H9 (cell line): ENCODE data around the gene TMEM235. TPM values are rescaled to one million over a fixed set of nuclear protein-coding genes. Genes with fewer than 3 reads are reported as not detected.

Source experiments
- DNase-seq: peaks from one replicate; pipeline ENCODE4 v3.0.0-alpha.2; 2017
- H2AFZ ChIP-seq: one replicate; pipeline ENCODE4 v1.6.1; 2013; ENCODE audit warnings: mild to moderate bottlenecking, low read length, control low read depth, moderate library complexity
- H2AK5ac ChIP-seq: 2 replicates; pipeline ENCODE4 v1.6.1; 2013; ENCODE audit warnings: low read length, control low read depth, mixed read lengths; ENCODE audit not compliant: insufficient read length
- H2BK120ac ChIP-seq: one replicate; pipeline ENCODE4 v1.6.1; 2013; ENCODE audit warnings: low read depth, mild to moderate bottlenecking, low read length, control low read depth, inconsistent platforms; ENCODE audit not compliant: poor library complexity, severe bottlenecking
- H2BK12ac ChIP-seq: 2 replicates; pipeline ENCODE4 v1.6.1; 2013; ENCODE audit warnings: low read length, control low read depth, mixed read lengths, low read depth; ENCODE audit not compliant: insufficient read length
- H2BK15ac ChIP-seq: 2 replicates; pipeline ENCODE4 v1.6.1; 2013; ENCODE audit warnings: low read depth, low read length, control low read depth
- H2BK20ac ChIP-seq: one replicate; pipeline ENCODE4 v1.6.1; 2013; ENCODE audit warnings: low read depth, mild to moderate bottlenecking, low read length, control low read depth, inconsistent platforms; ENCODE audit not compliant: poor library complexity, severe bottlenecking
- H2BK5ac ChIP-seq: 2 replicates; pipeline ENCODE4 v1.6.1; 2013; ENCODE audit warnings: low read length, control low read depth, mixed read lengths; ENCODE audit not compliant: insufficient read length
- H3K14ac ChIP-seq: 2 replicates; pipeline ENCODE4 v1.6.1; 2013; ENCODE audit warnings: low read length, control low read depth; ENCODE audit not compliant: insufficient read depth
- H3K18ac ChIP-seq: 2 replicates; pipeline ENCODE4 v1.6.1; 2013; ENCODE audit warnings: low read depth, mild to moderate bottlenecking, mixed read lengths, low read length, control low read depth; ENCODE audit not compliant: insufficient read length
- H3K23ac ChIP-seq: 2 replicates; pipeline ENCODE4 v1.6.1; 2013; ENCODE audit warnings: low read length, control low read depth, mixed read lengths, low read depth; ENCODE audit not compliant: insufficient read length
- H3K23me2 ChIP-seq: 2 replicates; pipeline ENCODE4 v1.6.1; 2013; ENCODE audit warnings: low read depth, mild to moderate bottlenecking, mixed read lengths, low read length, control low read depth; ENCODE audit not compliant: insufficient read length, poor library complexity, severe bottlenecking
- H3K27ac ChIP-seq: 2 replicates; pipeline ENCODE4 v1.5.1; 2013; ENCODE audit warnings: low read length, control low read depth, mixed read lengths, low read depth; ENCODE audit not compliant: insufficient read length
- H3K27me3 ChIP-seq: 2 replicates; pipeline ENCODE4 v1.6.1; 2013; ENCODE audit warnings: low read length, control low read depth, inconsistent platforms; ENCODE audit not compliant: insufficient read depth
- H3K4ac ChIP-seq: 2 replicates; pipeline ENCODE4 v1.6.1; 2013; ENCODE audit warnings: low read depth, mild to moderate bottlenecking, control low read depth, inconsistent platforms, low read length, moderate library complexity
- H3K4me1 ChIP-seq: 2 replicates; pipeline ENCODE4 v1.6.1; 2013; ENCODE audit warnings: low read length, control low read depth, inconsistent platforms; ENCODE audit not compliant: insufficient read depth
- H3K4me2 ChIP-seq: 2 replicates; pipeline ENCODE4 v1.6.1; 2013; ENCODE audit warnings: low read length, control low read depth, mixed read lengths; ENCODE audit not compliant: insufficient read length, insufficient read depth
- H3K56ac ChIP-seq: 2 replicates; pipeline ENCODE4 v1.6.1; 2013; ENCODE audit warnings: low read depth, mild to moderate bottlenecking, mixed read lengths, low read length, control low read depth; ENCODE audit not compliant: insufficient read length
- H3K79me1 ChIP-seq: 2 replicates; pipeline ENCODE4 v1.6.1; 2013; ENCODE audit warnings: low read depth, mild to moderate bottlenecking, moderate library complexity, low read length, control low read depth, inconsistent platforms; ENCODE audit not compliant: insufficient read depth, poor library complexity, severe bottlenecking
- H3K79me2 ChIP-seq: 2 replicates; pipeline ENCODE4 v1.6.1; 2013; ENCODE audit warnings: low read length, control low read depth, inconsistent platforms; ENCODE audit not compliant: insufficient read depth
- H3K9ac ChIP-seq: 2 replicates; pipeline ENCODE4 v1.6.1; 2013; ENCODE audit warnings: low read length, control low read depth, mixed read lengths; ENCODE audit not compliant: insufficient read length; ENCODE audit errors: extremely low read depth
- H3K9me3 ChIP-seq: one replicate; pipeline ENCODE4 v1.6.1; 2013; ENCODE audit warnings: low read depth, low read length, inconsistent platforms; ENCODE audit not compliant: control insufficient read depth
- H3T11ph ChIP-seq: one replicate; pipeline ENCODE4 v1.6.1; 2013; ENCODE audit warnings: mild to moderate bottlenecking, low read length, control low read depth, inconsistent platforms
- H4K20me1 ChIP-seq: one replicate; pipeline ENCODE4 v1.6.1; 2013; ENCODE audit not compliant: control insufficient read depth, insufficient read length, insufficient read depth
- H4K5ac ChIP-seq: 2 replicates; pipeline ENCODE4 v1.6.1; 2013; ENCODE audit warnings: low read depth, mild to moderate bottlenecking, mixed read lengths, low read length, control low read depth; ENCODE audit not compliant: insufficient read length
- H4K8ac ChIP-seq: replicated peaks from 2 replicates; pipeline ENCODE4 v1.6.1; 2013; ENCODE audit warnings: low read length, control low read depth, mixed read lengths, low read depth; ENCODE audit not compliant: insufficient read length
- H4K91ac ChIP-seq: 2 replicates; pipeline ENCODE4 v1.6.1; 2013; ENCODE audit warnings: low read depth, mild to moderate bottlenecking, moderate library complexity, mixed read lengths, low read length, control low read depth; ENCODE audit not compliant: insufficient read length
- H3K27ac Mint-ChIP-seq, 3 experiments: 2 replicates in 2 of 3; 3 replicates in 1 of 3; pipeline ENCODE4 v1.8.0; 2020 to 2021; ENCODE audit warnings: mixed read lengths in 3 of 3, mild to moderate bottlenecking in 1 of 3, moderate library complexity in 1 of 3
- H3K27me3 Mint-ChIP-seq: 2 replicates; pipeline ENCODE4 v1.8.0; 2021; ENCODE audit warnings: low read depth, mild to moderate bottlenecking, moderate library complexity, mixed read lengths
- H3K36me3 Mint-ChIP-seq, 3 experiments: 2 replicates in 2 of 3; 3 replicates in 1 of 3; pipeline ENCODE4 v1.8.0; 2020 to 2021; ENCODE audit warnings: low read depth in 3 of 3, mixed read lengths in 3 of 3; ENCODE audit not compliant: insufficient read depth in 1 of 3
- H3K4me1 Mint-ChIP-seq, 2 experiments: 2 replicates each; pipeline ENCODE4 v1.8.0; 2020; ENCODE audit warnings: mixed read lengths in 2 of 2
- H3K4me3 Mint-ChIP-seq, 2 experiments: 2 replicates in 1 of 2; 3 replicates in 1 of 2; pipeline ENCODE4 v1.8.0; 2020 to 2021; ENCODE audit warnings: mild to moderate bottlenecking in 2 of 2, mixed read lengths in 2 of 2, moderate library complexity in 1 of 2
- H3K9me3 Mint-ChIP-seq, 2 experiments: 2 replicates in 1 of 2; 3 replicates in 1 of 2; pipeline ENCODE4 v1.8.0; 2020; ENCODE audit warnings: mild to moderate bottlenecking in 2 of 2, mixed read lengths in 2 of 2, moderate library complexity in 1 of 2
- WGBS: extraction: QIAGEN DNeasy Blood & Tissue Kit; methylation state at CpG from one replicate; pipeline ENCODE4 v1.1.7; 2013; ENCODE audit warnings: missing lambda C conversion rate, low lambda C conversion rate, mixed read lengths; ENCODE audit not compliant: insufficient read length; ENCODE audit errors: extremely low coverage; 5-methylcytosine and 5-hydroxymethylcytosine counted together
- total RNA-seq: library from RNA; stranded (reverse); gene quantifications from 2 replicates; pipeline ENCODE4 v1.2.1, GENCODE V29; 2021
- TF ChIP-seq, protein P1 (sequence below): fragments of 200-600 bp; sonication (generic); conservative IDR thresholded peaks from 3 replicates; pipeline ENCODE4 v1.8.0; 2021; ENCODE audit warnings: antibody characterized with exemption, mild to moderate bottlenecking

The TMEM235 gene
- total RNA-seq, 1 experiment from 2014 or later = 0.28 TPM

GRCh38 chr17:78235885-78236284 lies 4.5 kb downstream of the TMEM235 start:
- Mint-ChIP-seq H3K27ac (no peak overlapping the region), H3K9me3 (no peaks in the 10 kb centered on the region), H3K4me3 (no peak overlapping the region), H3K27me3 (peaks cover 32% of the 10 kb centered on the region), H3K36me3 (no peaks in the 10 kb centered on the region), H3K4me1 (peaks cover 0 to 20% of the 10 kb centered on the region in 2 experiments; a peak in 2 of 4 replicates)
- Histone ChIP-seq H3T11ph (no peak overlapping the region), H3K56ac (no peak overlapping the region), H3K79me2 (no peaks in the 10 kb centered on the region), H2BK5ac (no peak overlapping the region), H3K4ac (no peak overlapping the region), H2AFZ (no peak overlapping the region), H3K9ac (no peak overlapping the region), H3K9me3 (no peaks in the 10 kb centered on the region), H4K91ac (no peak overlapping the region), H2BK120ac (no peak overlapping the region), H4K5ac (no peak overlapping the region), H3K23me2 (no peaks in the 10 kb centered on the region), H3K4me1 (no peaks in the 10 kb centered on the region), H3K23ac (no peak overlapping the region), H3K4me2 (no peak overlapping the region), H2BK12ac (no peak overlapping the region), H3K79me1 (no peaks in the 10 kb centered on the region), H4K8ac (no peak overlapping the region), H2BK20ac (no peak overlapping the region), H4K20me1 (no peaks in the 10 kb centered on the region), H3K18ac (no peak overlapping the region), H3K27me3 (peaks cover 2% of the 10 kb centered on the region; the same call in 1 of the 2 replicates), H3K27ac (no peak overlapping the region), H3K14ac (no peak overlapping the region), H2BK15ac (no peak overlapping the region), H2AK5ac (no peak overlapping the region)
- TF ChIP-seq, protein P1, sequence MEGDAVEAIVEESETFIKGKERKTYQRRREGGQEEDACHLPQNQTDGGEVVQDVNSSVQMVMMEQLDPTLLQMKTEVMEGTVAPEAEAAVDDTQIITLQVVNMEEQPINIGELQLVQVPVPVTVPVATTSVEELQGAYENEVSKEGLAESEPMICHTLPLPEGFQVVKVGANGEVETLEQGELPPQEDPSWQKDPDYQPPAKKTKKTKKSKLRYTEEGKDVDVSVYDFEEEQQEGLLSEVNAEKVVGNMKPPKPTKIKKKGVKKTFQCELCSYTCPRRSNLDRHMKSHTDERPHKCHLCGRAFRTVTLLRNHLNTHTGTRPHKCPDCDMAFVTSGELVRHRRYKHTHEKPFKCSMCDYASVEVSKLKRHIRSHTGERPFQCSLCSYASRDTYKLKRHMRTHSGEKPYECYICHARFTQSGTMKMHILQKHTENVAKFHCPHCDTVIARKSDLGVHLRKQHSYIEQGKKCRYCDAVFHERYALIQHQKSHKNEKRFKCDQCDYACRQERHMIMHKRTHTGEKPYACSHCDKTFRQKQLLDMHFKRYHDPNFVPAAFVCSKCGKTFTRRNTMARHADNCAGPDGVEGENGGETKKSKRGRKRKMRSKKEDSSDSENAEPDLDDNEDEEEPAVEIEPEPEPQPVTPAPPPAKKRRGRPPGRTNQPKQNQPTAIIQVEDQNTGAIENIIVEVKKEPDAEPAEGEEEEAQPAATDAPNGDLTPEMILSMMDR = no peak
- DNase-seq = no peak
- no CpG with 5 or more reads among the region's 8 CpGs for WGBS
